Liver (tissue), 9 donors: ENCODE results near the gene REC114. TPM values are rescaled to one million over a fixed set of nuclear protein-coding genes. Genes with fewer than 3 reads are reported as not detected.

ENCODE experiments used
- DNase-seq: peaks from one replicate; pipeline ENCODE4 v3.0.0-alpha.2; 2017; ENCODE audit warnings: low spot score
- H3K27ac ChIP-seq, 2 donors: one replicate each; pipeline ENCODE4 v1.7.0; 2013; ENCODE audit warnings: inconsistent platforms in 2 of 2, low read length in 2 of 2, control low read depth in 1 of 2, low read depth in 1 of 2, mild to moderate bottlenecking in 1 of 2
- H3K27me3 ChIP-seq, 4 donors: one replicate each; pipeline versions ENCODE4 v1.6.1 to v1.7.0; 2013; ENCODE audit warnings: low read length in 3 of 4, inconsistent platforms in 1 of 4, mild to moderate bottlenecking in 1 of 4, moderate library complexity in 1 of 4; ENCODE audit not compliant: control insufficient read depth in 4 of 4, insufficient read depth in 4 of 4
- H3K36me3 ChIP-seq, 4 donors: one replicate each; pipeline versions ENCODE4 v1.6.1 to v1.7.0; 2013; ENCODE audit warnings: low read length in 3 of 4, mild to moderate bottlenecking in 3 of 4, low read depth in 1 of 4, moderate library complexity in 1 of 4; ENCODE audit not compliant: control insufficient read depth in 4 of 4, insufficient read depth in 3 of 4
- H3K4me1 ChIP-seq, 4 donors: one replicate each; pipeline versions ENCODE4 v1.6.1 to v1.7.0; 2013; ENCODE audit warnings: low read length in 3 of 4, mild to moderate bottlenecking in 3 of 4, moderate library complexity in 1 of 4; ENCODE audit not compliant: control insufficient read depth in 4 of 4, insufficient read depth in 4 of 4
- H3K4me3 ChIP-seq, 3 donors: one replicate each; pipeline versions ENCODE4 v1.6.1 to v1.7.0; 2013; ENCODE audit warnings: low read length in 3 of 3, control low read depth in 1 of 3, low read depth in 1 of 3, mild to moderate bottlenecking in 1 of 3
- H3K9ac ChIP-seq, 2 donors: one replicate each; pipeline ENCODE4 v1.7.0; 2013; ENCODE audit warnings: low read length in 2 of 2, mild to moderate bottlenecking in 2 of 2, moderate library complexity in 2 of 2, control low read depth in 1 of 2, low read depth in 1 of 2
- H3K9me3 ChIP-seq, 4 donors: one replicate each; pipeline versions ENCODE4 v1.6.1 to v1.7.0; 2013; ENCODE audit warnings: low read length in 3 of 4; ENCODE audit not compliant: control insufficient read depth in 4 of 4
- EGR1 ChIP-seq, 2 donors: IDR thresholded peaks; 2 replicates each; pipeline ENCODE4 v1.6.1; 2016 to 2018; ENCODE audit warnings: antibody characterized with exemption in 2 of 2, low read depth in 2 of 2
- FOXA1 ChIP-seq: IDR thresholded peaks from 2 replicates; pipeline ENCODE4 v1.6.1; 2016; ENCODE audit warnings: antibody characterized with exemption
- FOXA2 ChIP-seq: IDR thresholded peaks from 2 replicates; pipeline ENCODE4 v1.6.1; 2016; ENCODE audit warnings: antibody characterized with exemption
- GABPA ChIP-seq, 2 donors: IDR thresholded peaks in 1 of 2; conservative IDR thresholded peaks in 1 of 2; 2 replicates each; pipeline ENCODE4 v1.6.1; 2016; ENCODE audit warnings: antibody characterized with exemption in 2 of 2, mild to moderate bottlenecking in 1 of 2, moderate library complexity in 1 of 2
- HNF4G ChIP-seq: IDR thresholded peaks from 2 replicates; pipeline ENCODE4 v1.6.1; 2016; ENCODE audit warnings: antibody characterized with exemption
- JUND ChIP-seq, 2 donors: IDR thresholded peaks; 2 replicates each; pipeline ENCODE4 v1.6.1; 2016; ENCODE audit warnings: antibody characterized with exemption in 2 of 2
- NR2F2 ChIP-seq: IDR thresholded peaks from 2 replicates; pipeline ENCODE4 v1.6.1; 2016; ENCODE audit warnings: antibody characterized with exemption
- SP1 ChIP-seq: IDR thresholded peaks from 2 replicates; pipeline ENCODE4 v1.6.1; 2018; ENCODE audit warnings: antibody characterized with exemption, mild to moderate bottlenecking
- YY1 ChIP-seq: IDR thresholded peaks from 2 replicates; pipeline ENCODE4 v1.6.1; 2016; ENCODE audit warnings: antibody characterized with exemption, mild to moderate bottlenecking
- whole genome bisulfite sequencing: extraction: QIAGEN DNeasy Blood & Tissue Kit; methylation state at CpG from one replicate; pipeline ENCODE4 v1.1.7; 2013; 5-methylcytosine and 5-hydroxymethylcytosine counted together
- polyA plus RNA-seq, 2 donors: library from polyadenylated mRNA; stranded (reverse) in 1 of 2; unstranded in 1 of 2; fragments of 200-250 nt in 1 of 2; fragments of >200 nt in 1 of 2; fragmentation: Nextera tagmentation in 1 of 2; extraction: Ambion mirVana in 1 of 2; gene quantifications; one replicate each; pipeline versions ENCODE4 v1.2.1 to v1.2.3, GENCODE V29; 2013 to 2015
- total RNA-seq, 2 donors: library from RNA; depleted of rRNA; stranded (reverse); fragments of >200 nt; gene quantifications; one replicate each; pipeline ENCODE4 v1.2.3, GENCODE V29; 2014
- TF ChIP-seq, protein P1 (sequence below): IDR thresholded peaks from 2 replicates; pipeline ENCODE4 v1.6.1; 2016; ENCODE audit warnings: antibody characterized with exemption, mild to moderate bottlenecking
- TF ChIP-seq, protein P2 (sequence below): IDR thresholded peaks from 2 replicates; pipeline ENCODE4 v1.6.1; 2016; ENCODE audit warnings: antibody characterized with exemption
- TF ChIP-seq, protein P3 (sequence below): IDR thresholded peaks from 2 replicates; pipeline ENCODE4 v1.6.1; 2016; ENCODE audit warnings: antibody characterized with exemption
- TF ChIP-seq, protein P4 (sequence below): IDR thresholded peaks from 2 replicates; pipeline ENCODE4 v1.6.1; 2016; ENCODE audit warnings: antibody characterized with exemption
- donor health status: healthy.
- donor health status: healthy.
- donor health status: healthy.
- donor health status: healthy.
- donor health status: healthy.

REC114 gene
- total and polyA plus RNA-seq, 4 donors: not detected

DNA sequence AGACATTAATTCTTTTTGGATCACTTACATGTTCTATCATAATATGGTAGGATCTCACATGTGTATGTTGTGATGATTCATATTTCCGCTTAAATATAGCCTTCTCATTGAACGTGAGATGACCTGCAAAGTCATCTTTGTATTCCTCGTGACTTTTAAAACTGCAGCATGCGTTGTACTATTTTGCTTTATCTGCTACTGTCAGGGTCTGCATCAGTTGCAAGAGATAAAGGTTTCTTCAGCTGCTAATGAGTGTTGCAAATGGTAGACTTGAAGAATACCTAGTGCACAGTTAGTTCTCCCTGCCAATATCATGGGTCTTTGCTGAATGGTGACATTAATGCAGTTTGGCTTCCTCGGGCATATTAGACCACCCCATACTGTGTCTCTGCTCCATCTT lies 31.8 kb downstream of the REC114 start (continued):
- TF ChIP-seq, protein P1, sequence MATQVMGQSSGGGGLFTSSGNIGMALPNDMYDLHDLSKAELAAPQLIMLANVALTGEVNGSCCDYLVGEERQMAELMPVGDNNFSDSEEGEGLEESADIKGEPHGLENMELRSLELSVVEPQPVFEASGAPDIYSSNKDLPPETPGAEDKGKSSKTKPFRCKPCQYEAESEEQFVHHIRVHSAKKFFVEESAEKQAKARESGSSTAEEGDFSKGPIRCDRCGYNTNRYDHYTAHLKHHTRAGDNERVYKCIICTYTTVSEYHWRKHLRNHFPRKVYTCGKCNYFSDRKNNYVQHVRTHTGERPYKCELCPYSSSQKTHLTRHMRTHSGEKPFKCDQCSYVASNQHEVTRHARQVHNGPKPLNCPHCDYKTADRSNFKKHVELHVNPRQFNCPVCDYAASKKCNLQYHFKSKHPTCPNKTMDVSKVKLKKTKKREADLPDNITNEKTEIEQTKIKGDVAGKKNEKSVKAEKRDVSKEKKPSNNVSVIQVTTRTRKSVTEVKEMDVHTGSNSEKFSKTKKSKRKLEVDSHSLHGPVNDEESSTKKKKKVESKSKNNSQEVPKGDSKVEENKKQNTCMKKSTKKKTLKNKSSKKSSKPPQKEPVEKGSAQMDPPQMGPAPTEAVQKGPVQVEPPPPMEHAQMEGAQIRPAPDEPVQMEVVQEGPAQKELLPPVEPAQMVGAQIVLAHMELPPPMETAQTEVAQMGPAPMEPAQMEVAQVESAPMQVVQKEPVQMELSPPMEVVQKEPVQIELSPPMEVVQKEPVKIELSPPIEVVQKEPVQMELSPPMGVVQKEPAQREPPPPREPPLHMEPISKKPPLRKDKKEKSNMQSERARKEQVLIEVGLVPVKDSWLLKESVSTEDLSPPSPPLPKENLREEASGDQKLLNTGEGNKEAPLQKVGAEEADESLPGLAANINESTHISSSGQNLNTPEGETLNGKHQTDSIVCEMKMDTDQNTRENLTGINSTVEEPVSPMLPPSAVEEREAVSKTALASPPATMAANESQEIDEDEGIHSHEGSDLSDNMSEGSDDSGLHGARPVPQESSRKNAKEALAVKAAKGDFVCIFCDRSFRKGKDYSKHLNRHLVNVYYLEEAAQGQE: no peak

DNA sequence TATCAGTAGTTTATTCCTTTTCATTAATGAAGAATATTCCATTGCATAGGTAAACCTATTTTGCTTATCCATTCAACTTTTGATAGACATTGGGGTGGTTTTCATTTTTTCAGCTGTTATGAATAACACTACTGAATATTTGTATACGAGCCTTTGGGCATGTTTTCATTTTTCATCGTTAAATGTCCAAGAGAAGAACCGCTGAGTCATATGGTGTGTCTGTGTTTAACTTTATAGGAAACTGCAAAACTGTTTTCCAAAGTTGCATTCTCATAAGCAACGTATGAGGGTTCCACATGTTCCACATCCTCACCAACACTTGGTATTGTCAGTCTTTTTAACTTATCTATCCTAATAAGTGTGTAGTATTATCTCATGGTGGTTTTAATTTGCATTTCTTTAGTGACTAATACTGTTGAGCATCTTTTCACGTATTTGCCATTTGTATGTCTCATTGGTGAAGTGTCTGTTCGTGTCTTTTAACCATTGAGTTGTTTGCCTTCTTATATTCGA lies 33.8 kb downstream of the REC114 start:
- Histone ChIP-seq H3K4me1 (no peaks in the 10 kb centered on the region), H3K36me3 (no peaks in the 10 kb centered on the region), H3K27ac (no peak overlapping the region), H3K9me3 (no peaks in the 10 kb centered on the region), H3K27me3 (peaks cover 0 to 6% (median 0%) of the 10 kb centered on the region in 4 donors), H3K9ac (no peak overlapping the region), H3K4me3 (no peak overlapping the region)
- no peak for DNase-seq
- 87% methylated on average over 7 of the region's 7 CpGs for WGBS
- TF ChIP-seq YY1: no peak
- TF ChIP-seq, protein P2, sequence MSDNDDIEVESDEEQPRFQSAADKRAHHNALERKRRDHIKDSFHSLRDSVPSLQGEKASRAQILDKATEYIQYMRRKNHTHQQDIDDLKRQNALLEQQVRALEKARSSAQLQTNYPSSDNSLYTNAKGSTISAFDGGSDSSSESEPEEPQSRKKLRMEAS: no peak

DNA sequence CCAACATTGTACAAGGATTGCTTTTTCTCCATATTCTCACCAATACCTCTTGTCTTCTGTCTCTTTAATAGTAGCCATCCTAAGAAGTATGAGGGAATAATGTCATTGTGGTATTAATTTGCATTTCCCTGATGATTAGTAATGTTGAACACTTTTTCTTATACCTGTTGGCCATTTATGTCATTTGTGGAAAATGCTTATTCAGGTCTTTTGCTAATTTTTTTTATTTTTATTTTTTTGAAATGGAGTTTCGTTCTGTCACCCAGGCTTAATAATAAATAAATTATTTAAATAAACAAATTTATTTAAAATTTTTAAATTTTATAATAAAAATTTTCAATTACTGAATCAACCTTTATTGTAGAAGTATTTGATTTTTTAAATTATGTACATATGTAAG lies 37.1 kb downstream of the REC114 start:
- Histone ChIP-seq H3K9ac (no peak overlapping the region), H3K4me3 (no peak overlapping the region), H3K4me1 (no peaks in the 10 kb centered on the region), H3K27ac (no peak overlapping the region), H3K36me3 (no peaks in the 10 kb centered on the region), H3K9me3 (no peaks in the 10 kb centered on the region), H3K27me3 (peaks cover 0 to 3% (median 0%) of the 10 kb centered on the region in 4 donors)
- no peak for DNase-seq
- 93% methylated on average over 1 of the region's 1 CpG for WGBS
- TF ChIP-seq SP1 (no peak), GABPA (IDR thresholded peaks at IDR 0.05 in 1 of 2, conservative IDR thresholded peaks at IDR 0.05 in 1 of 2) (no peak)
- TF ChIP-seq, protein P3, sequence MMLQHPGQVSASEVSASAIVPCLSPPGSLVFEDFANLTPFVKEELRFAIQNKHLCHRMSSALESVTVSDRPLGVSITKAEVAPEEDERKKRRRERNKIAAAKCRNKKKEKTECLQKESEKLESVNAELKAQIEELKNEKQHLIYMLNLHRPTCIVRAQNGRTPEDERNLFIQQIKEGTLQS: no peak
- TF ChIP-seq, protein P2: no peak

DNA sequence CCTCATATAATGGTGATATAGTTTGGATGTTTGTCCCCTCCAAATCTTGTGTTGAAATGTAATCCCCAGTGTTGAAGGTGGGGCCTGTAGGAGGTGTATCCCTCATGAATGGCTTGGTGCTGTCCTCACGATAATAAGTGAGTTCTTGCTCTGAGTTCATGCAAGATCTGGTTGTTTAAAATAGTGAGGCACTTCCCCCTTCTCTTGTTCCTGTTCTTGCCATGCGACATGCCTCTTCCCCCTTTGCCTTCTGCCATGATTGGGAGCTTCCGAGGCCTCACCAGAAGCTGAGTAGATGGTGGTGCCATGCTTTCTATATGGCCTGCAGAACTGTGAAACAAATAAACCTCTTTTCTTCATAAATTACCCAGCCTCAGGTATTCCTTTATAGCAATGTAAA lies 39.2 kb downstream of the REC114 start:
- no peak for DNase-seq
- Histone ChIP-seq H3K4me3 (no peak overlapping the region), H3K27me3 (no peaks in the 10 kb centered on the region), H3K36me3 (no peaks in the 10 kb centered on the region), H3K4me1 (peaks cover 0 to 2% (median 0%) of the 10 kb centered on the region in 4 donors), H3K9me3 (no peaks in the 10 kb centered on the region), H3K9ac (no peak overlapping the region), H3K27ac (no peak overlapping the region)
- 83% methylated on average over 3 of the region's 3 CpGs for WGBS
- TF ChIP-seq GABPA (IDR thresholded peaks at IDR 0.05 in 1 of 2, conservative IDR thresholded peaks at IDR 0.05 in 1 of 2): no peak
- TF ChIP-seq FOXA2: no peak
- TF ChIP-seq YY1: no peak
- TF ChIP-seq EGR1 (IDR thresholded peaks at IDR 0.05; ENCODE audit: low read depth in 2 of 2): no peak
- TF ChIP-seq FOXA1: no peak
- TF ChIP-seq, protein P1: no peak
- TF ChIP-seq HNF4G: no peak
- TF ChIP-seq, protein P2: no peak
- TF ChIP-seq, protein P4, sequence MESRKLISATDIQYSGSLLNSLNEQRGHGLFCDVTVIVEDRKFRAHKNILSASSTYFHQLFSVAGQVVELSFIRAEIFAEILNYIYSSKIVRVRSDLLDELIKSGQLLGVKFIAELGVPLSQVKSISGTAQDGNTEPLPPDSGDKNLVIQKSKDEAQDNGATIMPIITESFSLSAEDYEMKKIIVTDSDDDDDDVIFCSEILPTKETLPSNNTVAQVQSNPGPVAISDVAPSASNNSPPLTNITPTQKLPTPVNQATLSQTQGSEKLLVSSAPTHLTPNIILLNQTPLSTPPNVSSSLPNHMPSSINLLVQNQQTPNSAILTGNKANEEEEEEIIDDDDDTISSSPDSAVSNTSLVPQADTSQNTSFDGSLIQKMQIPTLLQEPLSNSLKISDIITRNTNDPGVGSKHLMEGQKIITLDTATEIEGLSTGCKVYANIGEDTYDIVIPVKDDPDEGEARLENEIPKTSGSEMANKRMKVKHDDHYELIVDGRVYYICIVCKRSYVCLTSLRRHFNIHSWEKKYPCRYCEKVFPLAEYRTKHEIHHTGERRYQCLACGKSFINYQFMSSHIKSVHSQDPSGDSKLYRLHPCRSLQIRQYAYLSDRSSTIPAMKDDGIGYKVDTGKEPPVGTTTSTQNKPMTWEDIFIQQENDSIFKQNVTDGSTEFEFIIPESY: no peak
- TF ChIP-seq, protein P3: no peak
- no peak for TF ChIP-seq JUND (IDR thresholded peaks at IDR 0.05)
- no peak for TF ChIP-seq SP1
- no peak for TF ChIP-seq NR2F2
